HepG2 (cell line): ENCODE data around the gene COA7. TPM values are rescaled to one million over a fixed set of nuclear protein-coding genes. Genes with fewer than 3 reads are reported as not detected.
A peak's percentile ranks its signal among the peaks of the same experiment; 100 is the strongest.

ENCODE experiments used
- BRF2 ChIP-seq: sonication (generic); formaldehyde crosslinking; IDR thresholded peaks from 2 replicates; pipeline ENCODE4 v1.8.1; 2022; ENCODE audit warnings: mild to moderate bottlenecking, missing genetic modification reagents
- CBX1 ChIP-seq: IDR thresholded peaks from one replicate; pipeline ENCODE4 v1.6.1; 2016; ENCODE audit warnings: antibody characterized with exemption, low read depth
- DNMT3B ChIP-seq: conservative IDR thresholded peaks from 2 replicates; pipeline ENCODE4 v1.6.1; 2016; ENCODE audit warnings: missing biosample characterization, control low read depth
- EP300 ChIP-seq, 3 experiments: sonication (generic) in 1 of 3; formaldehyde crosslinking in 1 of 3; IDR thresholded peaks; 2 replicates each; pipeline versions ENCODE4 v1.5.1 to v1.6.1; 2011 to 2020; ENCODE audit warnings: low read depth in 2 of 3, low read length in 2 of 3, borderline replicate concordance in 1 of 3, improper control_type of control experiment in 1 of 3, mild to moderate bottlenecking in 1 of 3, missing genetic modification reagents in 1 of 3, moderate library complexity in 1 of 3
- IKZF4 ChIP-seq: sonication (generic); formaldehyde crosslinking; IDR thresholded peaks from 2 replicates; pipeline ENCODE4 v1.5.1; 2020; ENCODE audit warnings: borderline replicate concordance, mild to moderate bottlenecking, low read depth, missing genetic modification reagents; ENCODE audit errors: not compliant biosample characterization
- KLF13 ChIP-seq: sonication (generic); formaldehyde crosslinking; IDR thresholded peaks from 2 replicates; pipeline ENCODE4 v1.4.0; 2020; ENCODE audit warnings: mild to moderate bottlenecking, missing genetic modification reagents
- NFKB2 ChIP-seq: sonication (generic); formaldehyde crosslinking; IDR thresholded peaks from 2 replicates; pipeline ENCODE4 v1.4.0; 2020; ENCODE audit warnings: missing genetic modification reagents, borderline replicate concordance
- NKX3-1 ChIP-seq: sonication (generic); formaldehyde crosslinking; IDR thresholded peaks from 2 replicates; pipeline ENCODE4 v1.5.0; 2020; ENCODE audit warnings: missing genetic modification reagents
- NR0B2 ChIP-seq: sonication (generic); formaldehyde crosslinking; IDR thresholded peaks from 2 replicates; pipeline ENCODE4 v1.4.0; 2020; ENCODE audit warnings: mild to moderate bottlenecking, missing genetic modification reagents
- PAX8 ChIP-seq: sonication (generic); formaldehyde crosslinking; IDR thresholded peaks from 2 replicates; pipeline ENCODE4 v1.8.0; 2022; ENCODE audit warnings: mild to moderate bottlenecking, missing genetic modification reagents, borderline replicate concordance
- STAT6 ChIP-seq: sonication (generic); formaldehyde crosslinking; IDR thresholded peaks from 2 replicates; pipeline ENCODE4 v1.4.0; 2020; ENCODE audit warnings: missing genetic modification reagents, mild to moderate bottlenecking, borderline replicate concordance
- TARDBP ChIP-seq: sonication (generic); formaldehyde crosslinking; IDR thresholded peaks from 2 replicates; pipeline ENCODE4 v1.8.0; 2022; ENCODE audit warnings: mild to moderate bottlenecking, missing genetic modification reagents
- ZBTB42 ChIP-seq: sonication (generic); formaldehyde crosslinking; IDR thresholded peaks from 2 replicates; pipeline ENCODE4 v1.5.0; 2020; ENCODE audit warnings: mild to moderate bottlenecking, missing genetic modification reagents
- ZMYM2 ChIP-seq: sonication (generic); formaldehyde crosslinking; IDR thresholded peaks from 2 replicates; pipeline ENCODE4 v1.8.0; 2022; ENCODE audit warnings: mild to moderate bottlenecking, missing genetic modification reagents
- ZNF12 ChIP-seq: sonication (generic); formaldehyde crosslinking; IDR thresholded peaks from 2 replicates; pipeline ENCODE4 v1.5.0; 2020; ENCODE audit warnings: missing genetic modification reagents
- ZNF335 ChIP-seq: sonication (generic); formaldehyde crosslinking; IDR thresholded peaks from 2 replicates; pipeline ENCODE4 v1.4.0; 2020; ENCODE audit warnings: missing genetic modification reagents
- ZNF510 ChIP-seq: sonication (generic); formaldehyde crosslinking; IDR thresholded peaks from 2 replicates; pipeline ENCODE4 v1.4.0; 2020; ENCODE audit warnings: low read depth, mild to moderate bottlenecking, missing genetic modification reagents
- ZNF761 ChIP-seq: sonication (generic); formaldehyde crosslinking; conservative IDR thresholded peaks from 2 replicates; pipeline ENCODE4 v1.4.0; 2020; ENCODE audit warnings: mild to moderate bottlenecking, missing genetic modification reagents
- ZNF766 ChIP-seq: sonication (generic); formaldehyde crosslinking; IDR thresholded peaks from 2 replicates; pipeline ENCODE4 v1.5.0; 2020; ENCODE audit warnings: missing genetic modification reagents, borderline replicate concordance
- polyA plus RNA-seq, 8 experiments: library from polyadenylated mRNA; depleted of rRNA in 3 of 8; stranded (reverse) in 7 of 8; unstranded in 1 of 8; fragments of >200 nt; fragmentation: Illumina TruSeq in 4 of 8; extraction: Trizol in 4 of 8; gene quantifications; 2 replicates each; pipeline versions ENCODE4 v1.2.1 to v1.2.3, GENCODE V29; 2011 to 2016; ENCODE audit warnings: low read depth in 4 of 8, missing spikeins in 1 of 8, mixed read lengths in 1 of 8; ENCODE audit not compliant: insufficient read depth in 1 of 8
- total RNA-seq, 5 experiments: library from RNA; depleted of rRNA; stranded (reverse); fragments of >200 nt; fragmentation: Illumina TruSeq; extraction: Trizol; gene quantifications; 2 replicates each; pipeline ENCODE4 v1.2.3, GENCODE V29; 2016; ENCODE audit warnings: low read depth in 1 of 5
- TF ChIP-seq, protein P1 (sequence below): sonication (generic); formaldehyde crosslinking; IDR thresholded peaks from 2 replicates; pipeline ENCODE4 v1.9.0; 2021; ENCODE audit warnings: missing genetic modification reagents, borderline replicate concordance

Gene COA7
- total and polyA plus RNA-seq, 2 of the 13 experiments (the other 11 are each of a cell fraction or from before 2014, with no cell fraction given): 12.3 to 30.4 TPM

- peak; percentile 61; the same call in 1 of the 2 replicates for TF ChIP-seq ZMYM2 (CRISPR knock-in tag)
- TF ChIP-seq, protein P1, sequence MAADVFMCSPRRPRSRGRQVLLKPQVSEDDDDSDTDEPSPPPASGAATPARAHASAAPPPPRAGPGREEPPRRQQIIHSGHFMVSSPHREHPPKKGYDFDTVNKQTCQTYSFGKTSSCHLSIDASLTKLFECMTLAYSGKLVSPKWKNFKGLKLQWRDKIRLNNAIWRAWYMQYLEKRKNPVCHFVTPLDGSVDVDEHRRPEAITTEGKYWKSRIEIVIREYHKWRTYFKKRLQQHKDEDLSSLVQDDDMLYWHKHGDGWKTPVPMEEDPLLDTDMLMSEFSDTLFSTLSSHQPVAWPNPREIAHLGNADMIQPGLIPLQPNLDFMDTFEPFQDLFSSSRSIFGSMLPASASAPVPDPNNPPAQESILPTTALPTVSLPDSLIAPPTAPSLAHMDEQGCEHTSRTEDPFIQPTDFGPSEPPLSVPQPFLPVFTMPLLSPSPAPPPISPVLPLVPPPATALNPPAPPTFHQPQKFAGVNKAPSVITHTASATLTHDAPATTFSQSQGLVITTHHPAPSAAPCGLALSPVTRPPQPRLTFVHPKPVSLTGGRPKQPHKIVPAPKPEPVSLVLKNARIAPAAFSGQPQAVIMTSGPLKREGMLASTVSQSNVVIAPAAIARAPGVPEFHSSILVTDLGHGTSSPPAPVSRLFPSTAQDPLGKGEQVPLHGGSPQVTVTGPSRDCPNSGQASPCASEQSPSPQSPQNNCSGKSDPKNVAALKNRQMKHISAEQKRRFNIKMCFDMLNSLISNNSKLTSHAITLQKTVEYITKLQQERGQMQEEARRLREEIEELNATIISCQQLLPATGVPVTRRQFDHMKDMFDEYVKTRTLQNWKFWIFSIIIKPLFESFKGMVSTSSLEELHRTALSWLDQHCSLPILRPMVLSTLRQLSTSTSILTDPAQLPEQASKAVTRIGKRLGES: no peak
- 0 out of 2 replicates have a peak, but pooled peaks have one; percentile 35 for TF ChIP-seq ZNF335
- no peak for TF ChIP-seq TARDBP
- peak; percentile 85 for TF ChIP-seq NKX3-1 (CRISPR knock-in tag)
- TF ChIP-seq ZBTB42 (CRISPR knock-in tag): 0 out of 2 replicates have a peak, but pooled peaks have one; percentile 66
- TF ChIP-seq DNMT3B: no peak
- peak; percentile 70 for TF ChIP-seq ZNF12 (CRISPR knock-in tag)
- peak; percentile 99 for TF ChIP-seq NFKB2 (CRISPR knock-in tag)
- peak; percentile 94 for TF ChIP-seq ZNF766
- no peak for TF ChIP-seq EP300 (IDR thresholded peaks at IDR 0.05; ENCODE audit: low read depth in 2 of 2, low read length in 2 of 2)
- no peak for TF ChIP-seq EP300 (CRISPR knock-in tag; IDR thresholded peaks at IDR 0.05; ENCODE audit: borderline replicate concordance)
- peak; percentile 41; the same call in 1 of the 2 replicates for TF ChIP-seq NR0B2
- peak; percentile 91; the same call in 1 of the 2 replicates for TF ChIP-seq BRF2
- no peak for TF ChIP-seq CBX1
- peak; percentile 84; the same call in 1 of the 2 replicates for TF ChIP-seq ZNF510 (CRISPR knock-in tag)
- peak; percentile 78; the same call in 1 of the 2 replicates for TF ChIP-seq PAX8 (CRISPR knock-in tag)
- TF ChIP-seq ZNF761: peak; percentile 62; the same call in 1 of the 2 replicates
- TF ChIP-seq IKZF4 (CRISPR knock-in tag): peak; percentile 91
- no peak for TF ChIP-seq KLF13 (CRISPR knock-in tag)
- TF ChIP-seq STAT6 (CRISPR knock-in tag): no peak; the same call in 1 of the 2 replicates
Observed at GRCh38 chr1:52697795-52698674, at the start of gene COA7 (continued).
